GM21717 (cell line): Measurements from ENCODE around the gene MSLN.
"Not testable (repeated sequence)": the region's sequence is repeated elsewhere in the genome, so short reads cannot be mapped to it uniquely, and the experiment has no call there.

Source experiments
- ATAC-seq: cut with Tn5 transposase; IDR thresholded peaks from one replicate; pipeline ENCODE4 v1.9.1; 2021; ENCODE audit warnings: mild to moderate bottlenecking, moderate library complexity; ENCODE audit not compliant: unreplicated experiment

MSLN gene

DNA sequence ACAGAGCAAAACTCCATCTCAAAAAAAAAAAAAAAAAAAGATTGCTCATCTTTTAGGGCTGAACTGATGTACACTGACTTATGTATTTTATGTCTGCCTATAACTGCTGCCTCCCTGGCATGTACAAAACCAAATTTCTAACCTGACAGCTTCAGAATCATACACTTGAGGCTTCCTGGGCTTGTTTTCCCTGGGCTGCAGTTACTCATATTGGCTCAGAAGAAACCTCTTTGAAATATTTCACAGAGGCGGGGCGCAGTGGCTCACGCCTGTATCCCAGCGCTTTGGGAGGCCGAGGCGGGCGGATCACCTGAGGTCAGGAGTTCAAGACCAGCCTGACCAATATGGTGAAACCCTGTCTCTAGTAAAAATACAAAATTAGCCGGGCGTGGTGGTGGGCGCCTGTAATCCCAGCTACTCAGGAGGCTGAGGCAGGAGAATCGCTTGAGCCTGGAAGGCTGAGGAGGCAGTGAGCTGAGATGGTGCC is 6.4 kb upstream of the MSLN start:
- ATAC-seq = not testable (repeated sequence)

DNA sequence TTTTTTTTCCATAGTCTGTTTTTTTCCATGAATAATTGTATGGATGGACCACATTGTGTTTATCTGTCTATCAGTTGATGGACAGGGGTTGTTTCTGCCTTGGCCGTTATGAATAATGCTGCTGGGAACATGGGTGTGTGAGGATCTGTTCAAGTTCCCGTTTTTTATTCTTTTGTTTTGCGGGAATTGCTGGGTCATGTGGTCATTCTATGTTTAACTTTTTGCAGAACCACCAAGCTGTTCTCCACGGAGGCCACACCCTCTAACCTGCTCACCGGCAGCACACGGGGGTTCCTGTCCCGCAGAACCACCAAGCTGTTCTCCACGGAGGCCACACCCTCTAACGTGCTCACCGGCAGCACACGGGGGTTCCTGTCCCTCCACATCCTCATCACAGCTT is 5.9 kb upstream of the MSLN start:
- ATAC-seq = no peak

DNA sequence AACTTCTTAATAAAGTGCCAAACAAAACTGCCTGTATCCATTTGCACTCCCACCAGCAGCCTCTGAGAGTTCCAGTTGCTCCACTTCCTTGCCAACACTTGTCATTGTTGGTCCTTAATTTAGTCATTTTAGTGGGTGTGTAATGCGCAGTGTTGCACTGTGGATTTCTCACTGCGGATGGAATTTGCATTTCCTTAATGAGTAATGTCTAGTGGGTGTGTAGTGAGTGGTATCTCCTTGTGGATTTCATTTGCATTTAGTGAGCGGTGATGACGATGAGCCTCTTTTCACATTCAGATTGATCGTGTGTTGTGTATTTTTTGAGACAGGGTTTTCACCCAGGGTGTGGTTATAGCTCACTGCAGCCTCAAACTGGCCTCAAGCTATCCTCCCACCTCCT is 4.1 kb upstream of the MSLN start:
- ATAC-seq = no peak

DNA sequence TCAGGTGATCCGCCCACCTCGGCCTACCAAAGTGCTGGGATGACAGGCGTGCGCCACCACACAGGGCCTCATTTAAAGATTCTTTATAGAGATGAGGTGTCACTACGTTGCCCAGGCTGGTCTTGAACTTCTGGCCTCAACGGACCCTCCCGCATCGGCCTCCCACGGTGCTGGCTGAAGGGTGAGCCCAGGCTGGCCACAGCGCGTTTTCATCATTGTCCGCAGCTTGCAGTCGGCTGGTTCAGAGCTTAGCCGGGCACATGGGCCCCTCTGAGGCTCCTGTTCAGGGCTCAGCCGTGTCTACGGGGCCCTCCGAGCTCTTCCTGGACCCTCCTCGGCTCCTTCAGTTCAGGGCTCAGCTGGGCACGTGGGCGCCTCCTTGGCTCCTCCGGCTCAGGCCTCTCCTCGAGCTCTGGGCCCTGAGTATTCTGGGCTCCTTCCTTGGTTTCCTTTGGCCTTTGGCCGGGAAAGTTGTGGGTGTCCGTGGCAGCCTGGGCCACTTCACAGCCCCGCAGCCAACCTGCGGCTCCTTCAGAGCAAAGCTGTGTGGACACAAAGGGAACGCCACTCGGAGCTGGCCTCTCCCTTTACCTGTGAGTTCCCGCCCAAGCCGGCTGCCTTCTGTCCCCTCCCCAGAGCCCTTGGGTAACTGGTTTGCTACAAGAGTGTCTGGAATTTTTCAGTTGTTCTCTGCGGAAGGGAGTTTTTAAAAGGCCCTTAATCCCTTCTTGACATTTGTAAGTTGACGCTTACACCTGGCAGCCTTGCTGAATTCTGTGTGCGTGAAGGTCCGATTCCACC is 1.2 kb upstream of the MSLN start:
- ATAC-seq = no peak

DNA sequence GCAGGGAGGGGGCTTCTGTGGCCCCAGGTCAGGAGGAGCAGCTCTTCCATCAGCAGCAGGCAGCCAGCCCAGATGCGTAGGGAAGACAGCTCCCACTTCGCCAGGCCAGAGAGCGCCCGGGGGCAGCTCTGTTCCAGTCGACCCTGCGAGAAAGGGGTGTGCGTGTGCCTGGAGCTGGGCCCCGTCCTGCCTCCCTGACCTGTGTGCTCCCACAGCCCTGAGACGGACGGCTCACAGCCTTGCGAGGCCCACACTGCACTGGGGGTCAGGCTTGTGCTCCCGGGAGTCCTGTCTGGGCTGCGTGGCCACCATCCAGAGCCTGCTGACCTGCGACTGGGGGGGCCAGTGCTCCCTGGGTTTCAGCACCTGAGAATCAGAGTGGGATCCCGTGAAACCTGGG is 469 bp upstream of the MSLN start:
- ATAC-seq = no peak

DNA sequence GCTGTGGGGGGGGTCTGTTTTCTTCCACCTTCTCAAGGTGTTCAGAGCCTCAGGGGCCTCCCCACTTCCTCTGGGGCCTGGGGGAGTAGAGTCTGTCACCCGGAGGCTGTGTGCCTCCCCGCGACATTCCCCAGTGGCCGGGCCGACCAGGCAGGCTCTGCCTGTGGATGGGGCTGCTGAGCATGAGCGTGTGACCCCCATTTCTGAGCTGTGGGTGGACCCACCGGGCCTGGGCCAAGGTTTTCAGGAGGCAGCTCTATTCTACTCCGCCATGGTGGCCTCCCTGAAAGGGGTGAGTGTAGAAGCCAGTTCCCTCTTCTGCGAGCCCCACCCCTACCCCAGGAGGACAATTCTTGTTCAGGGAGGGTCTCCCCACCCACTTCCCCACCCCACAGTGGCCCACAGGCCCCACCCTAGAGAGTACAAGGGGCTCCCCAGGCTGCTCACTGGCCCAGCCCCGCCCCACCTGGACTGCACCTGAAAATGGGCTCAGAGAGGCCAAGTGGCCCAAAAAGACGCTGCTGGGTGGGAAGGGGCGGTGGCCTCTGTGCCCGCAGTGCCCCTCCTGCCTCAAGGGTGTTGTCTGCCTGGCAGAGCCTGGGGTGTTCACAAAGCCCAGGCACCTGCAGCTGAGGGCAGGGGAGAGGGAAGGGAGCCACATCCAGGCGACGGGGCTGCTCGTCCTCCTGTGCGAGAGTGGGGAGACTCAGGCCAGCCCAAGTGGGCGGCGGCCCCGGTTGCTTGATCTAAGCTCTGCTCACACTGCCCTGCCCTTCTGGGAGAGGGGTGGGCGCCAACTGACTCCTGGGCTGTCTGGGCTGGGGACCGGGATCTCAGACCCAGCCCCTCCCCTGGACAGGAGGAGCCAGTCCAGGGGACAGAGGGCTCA is 1.3 kb downstream of the MSLN start:
- no peak for ATAC-seq

DNA sequence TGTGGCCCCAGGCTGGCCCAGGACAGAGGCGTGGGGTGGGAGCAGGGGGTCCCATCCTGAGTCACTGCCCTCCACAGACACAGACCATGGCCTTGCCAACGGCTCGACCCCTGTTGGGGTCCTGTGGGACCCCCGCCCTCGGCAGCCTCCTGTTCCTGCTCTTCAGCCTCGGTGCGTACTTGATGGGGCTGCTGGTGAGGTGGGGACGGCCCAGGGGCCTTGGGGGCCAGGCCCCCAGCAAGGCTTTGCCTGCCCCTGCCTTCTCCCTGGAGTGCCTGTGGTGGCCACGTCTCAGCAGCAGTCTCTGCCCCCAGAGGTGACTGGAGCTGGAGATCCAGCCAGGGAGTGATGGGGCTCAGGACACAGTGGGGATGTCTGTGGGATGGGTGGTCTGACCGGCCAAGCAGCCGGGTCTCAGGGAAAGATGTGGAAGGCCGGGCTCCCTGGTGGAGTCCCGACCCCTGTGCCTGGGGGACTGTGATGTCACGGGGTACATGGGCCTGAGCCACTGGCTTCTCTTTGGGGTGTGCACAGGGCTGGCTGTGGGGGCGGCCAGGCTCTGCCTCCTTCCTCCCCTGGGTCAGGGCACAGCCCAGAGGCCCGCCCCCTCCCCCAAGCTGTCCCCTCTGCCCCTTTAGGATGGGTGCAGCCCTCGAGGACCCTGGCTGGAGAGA is 2.2 kb downstream of the MSLN start:
- no peak for ATAC-seq

DNA sequence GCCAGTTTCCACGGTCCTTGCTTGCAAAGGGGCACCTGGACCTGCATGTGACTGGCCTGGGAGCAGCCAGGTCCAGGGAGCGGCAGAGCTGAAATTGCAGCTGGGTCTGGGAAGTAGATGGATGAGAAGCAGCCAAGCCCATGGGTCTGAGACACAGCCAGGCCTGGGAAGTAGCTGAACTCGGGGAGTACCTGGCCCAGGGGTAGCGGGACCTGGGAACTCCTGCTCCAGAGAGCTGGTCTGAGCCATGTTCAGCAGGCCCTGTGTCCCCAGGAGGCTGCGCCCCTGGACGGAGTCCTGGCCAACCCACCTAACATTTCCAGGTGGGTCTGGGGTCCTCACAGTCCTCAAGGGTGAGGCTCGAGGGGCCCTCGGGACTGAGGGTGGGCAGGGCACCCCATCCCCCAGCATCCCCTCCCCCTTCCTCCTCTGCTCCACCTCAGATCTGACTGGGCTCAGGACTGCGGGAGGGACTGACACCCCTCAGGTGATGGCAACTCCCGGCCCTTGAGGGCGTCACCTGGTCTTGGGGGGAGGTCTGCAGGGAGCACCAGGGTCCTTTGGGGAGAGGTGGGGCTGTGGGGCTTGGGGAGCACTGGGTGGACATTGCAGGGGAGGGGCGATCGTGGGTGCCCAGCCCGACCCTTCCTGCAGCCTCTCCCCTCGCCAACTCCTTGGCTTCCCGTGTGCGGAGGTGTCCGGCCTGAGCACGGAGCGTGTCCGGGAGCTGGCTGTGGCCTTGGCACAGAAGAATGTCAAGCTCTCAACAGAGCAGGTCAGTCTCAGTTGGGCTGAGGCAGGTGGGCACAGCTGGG is 3.0 kb downstream of the MSLN start:
- no peak for ATAC-seq

DNA sequence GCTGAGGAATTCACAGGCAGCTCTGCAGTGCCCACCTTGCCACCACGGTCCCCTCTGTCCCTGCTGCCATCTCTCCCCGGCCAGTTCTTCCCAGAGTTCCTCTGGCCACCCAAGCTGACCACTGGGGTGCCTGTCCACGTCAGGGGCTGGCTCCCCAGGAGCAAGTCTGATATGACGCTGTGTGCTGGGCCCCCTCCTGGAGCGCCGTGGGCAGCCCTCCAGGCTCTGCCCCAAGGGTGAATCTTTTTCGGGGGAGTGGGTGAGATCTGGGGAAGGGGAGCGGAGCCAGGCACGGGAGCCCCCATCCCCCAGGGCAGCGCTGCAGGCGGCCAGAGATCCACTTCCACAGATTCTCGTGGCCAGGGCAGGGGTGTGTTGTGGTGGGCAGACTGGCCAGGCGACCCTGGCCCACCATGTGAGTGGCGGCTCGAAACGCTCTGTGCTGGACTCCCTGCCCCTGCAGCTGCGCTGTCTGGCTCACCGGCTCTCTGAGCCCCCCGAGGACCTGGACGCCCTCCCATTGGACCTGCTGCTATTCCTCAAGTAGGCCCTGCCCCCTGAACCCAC is 3.7 kb downstream of the MSLN start:
- ATAC-seq = no peak

DNA sequence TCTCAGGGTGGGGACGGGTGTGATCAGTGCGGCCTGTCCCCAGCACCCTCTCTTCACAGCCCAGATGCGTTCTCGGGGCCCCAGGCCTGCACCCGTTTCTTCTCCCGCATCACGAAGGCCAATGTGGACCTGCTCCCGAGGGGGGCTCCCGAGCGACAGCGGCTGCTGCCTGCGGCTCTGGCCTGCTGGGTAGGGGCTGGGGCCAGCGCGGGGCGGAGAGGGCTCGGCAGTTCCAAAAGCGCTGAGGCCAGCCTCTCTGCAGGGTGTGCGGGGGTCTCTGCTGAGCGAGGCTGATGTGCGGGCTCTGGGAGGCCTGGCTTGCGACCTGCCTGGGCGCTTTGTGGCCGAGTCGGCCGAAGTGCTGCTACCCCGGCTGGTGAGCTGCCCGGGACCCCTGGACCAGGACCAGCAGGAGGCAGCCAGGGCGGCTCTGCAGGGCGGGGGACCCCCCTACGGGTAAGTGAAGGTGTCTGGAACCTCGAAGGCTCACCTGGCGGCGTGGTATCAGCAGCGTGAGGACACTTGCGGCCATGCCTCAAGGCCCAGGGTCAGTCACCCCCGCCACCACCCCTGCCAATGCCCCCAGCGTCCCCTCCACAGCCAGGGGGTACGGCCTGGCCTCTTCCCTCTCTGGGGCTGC is 4.4 kb downstream of the MSLN start:
- ATAC-seq = no peak

DNA sequence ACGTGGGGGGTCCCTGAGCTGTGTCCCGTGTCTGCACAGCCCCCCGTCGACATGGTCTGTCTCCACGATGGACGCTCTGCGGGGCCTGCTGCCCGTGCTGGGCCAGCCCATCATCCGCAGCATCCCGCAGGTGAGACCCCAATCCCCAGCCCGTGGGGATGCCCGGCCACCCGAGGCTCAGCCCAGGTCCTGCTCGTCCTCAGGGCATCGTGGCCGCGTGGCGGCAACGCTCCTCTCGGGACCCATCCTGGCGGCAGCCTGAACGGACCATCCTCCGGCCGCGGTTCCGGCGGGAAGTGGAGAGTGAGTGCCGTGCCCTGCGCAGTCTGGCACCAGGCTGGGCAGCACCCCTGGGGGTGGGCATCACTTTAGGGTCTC is 4.9 kb downstream of the MSLN start:
- no peak for ATAC-seq

DNA sequence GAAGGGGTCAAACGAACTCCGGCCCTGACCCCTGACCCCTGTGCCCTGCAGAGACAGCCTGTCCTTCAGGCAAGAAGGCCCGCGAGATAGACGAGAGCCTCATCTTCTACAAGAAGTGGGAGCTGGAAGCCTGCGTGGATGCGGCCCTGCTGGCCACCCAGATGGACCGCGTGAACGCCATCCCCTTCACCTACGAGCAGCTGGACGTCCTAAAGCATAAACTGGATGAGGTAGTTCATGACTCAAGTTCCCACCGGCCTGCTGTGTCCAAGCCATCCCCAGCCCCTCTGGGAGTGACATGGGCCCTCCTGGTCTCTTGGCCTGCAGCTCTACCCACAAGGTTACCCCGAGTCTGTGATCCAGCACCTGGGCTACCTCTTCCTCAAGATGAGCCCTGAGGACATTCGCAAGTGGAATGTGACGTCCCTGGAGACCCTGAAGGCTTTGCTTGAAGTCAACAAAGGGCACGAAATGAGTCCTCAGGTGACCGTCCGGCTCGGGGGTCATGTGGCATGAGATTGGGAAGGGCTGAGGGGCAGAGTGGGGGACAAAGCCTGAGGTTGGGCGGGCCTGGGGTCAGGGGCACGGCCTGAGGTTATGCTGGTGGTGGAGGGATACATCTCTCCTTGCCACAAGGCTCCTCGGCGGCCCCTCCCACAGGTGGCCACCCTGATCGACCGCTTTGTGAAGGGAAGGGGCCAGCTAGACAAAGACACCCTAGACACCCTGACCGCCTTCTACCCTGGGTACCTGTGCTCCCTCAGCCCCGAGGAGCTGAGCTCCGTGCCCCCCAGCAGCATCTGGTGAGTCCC is 5.7 kb downstream of the MSLN start:
- no peak for ATAC-seq

DNA sequence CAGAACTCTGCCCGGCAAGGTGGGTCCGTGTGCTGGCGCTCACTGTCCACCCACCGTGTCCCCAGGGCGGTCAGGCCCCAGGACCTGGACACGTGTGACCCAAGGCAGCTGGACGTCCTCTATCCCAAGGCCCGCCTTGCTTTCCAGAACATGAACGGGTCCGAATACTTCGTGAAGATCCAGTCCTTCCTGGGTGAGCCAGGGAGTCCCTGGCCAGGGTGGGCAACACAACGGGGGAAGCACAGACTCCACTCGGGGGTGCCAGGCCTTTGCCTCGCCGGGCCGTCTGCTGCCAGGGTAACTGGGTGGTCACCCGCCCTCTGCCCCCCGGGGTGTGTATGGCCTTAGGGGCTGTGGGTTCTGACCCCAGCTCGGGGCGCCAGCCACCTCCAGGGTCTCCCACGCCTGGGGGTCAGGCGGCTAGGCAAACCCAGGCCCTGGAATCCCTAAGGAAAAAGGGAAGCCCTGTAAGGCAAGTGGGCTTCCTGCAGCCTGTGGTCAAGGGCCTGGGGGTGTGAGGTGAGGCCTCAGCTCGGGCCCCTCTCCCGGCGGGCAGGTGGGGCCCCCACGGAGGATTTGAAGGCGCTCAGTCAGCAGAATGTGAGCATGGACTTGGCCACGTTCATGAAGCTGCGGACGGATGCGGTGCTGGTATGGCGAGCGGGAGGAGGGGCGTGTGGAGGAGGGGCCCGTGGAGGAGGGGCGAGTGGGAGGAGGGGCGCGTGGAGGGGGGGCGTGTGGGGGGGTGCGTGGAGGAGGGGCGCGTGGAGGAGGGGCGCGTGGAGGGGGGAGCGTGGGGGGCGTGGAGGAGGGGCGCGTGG is 6.5 kb downstream of the MSLN start:
- ATAC-seq = no peak

DNA sequence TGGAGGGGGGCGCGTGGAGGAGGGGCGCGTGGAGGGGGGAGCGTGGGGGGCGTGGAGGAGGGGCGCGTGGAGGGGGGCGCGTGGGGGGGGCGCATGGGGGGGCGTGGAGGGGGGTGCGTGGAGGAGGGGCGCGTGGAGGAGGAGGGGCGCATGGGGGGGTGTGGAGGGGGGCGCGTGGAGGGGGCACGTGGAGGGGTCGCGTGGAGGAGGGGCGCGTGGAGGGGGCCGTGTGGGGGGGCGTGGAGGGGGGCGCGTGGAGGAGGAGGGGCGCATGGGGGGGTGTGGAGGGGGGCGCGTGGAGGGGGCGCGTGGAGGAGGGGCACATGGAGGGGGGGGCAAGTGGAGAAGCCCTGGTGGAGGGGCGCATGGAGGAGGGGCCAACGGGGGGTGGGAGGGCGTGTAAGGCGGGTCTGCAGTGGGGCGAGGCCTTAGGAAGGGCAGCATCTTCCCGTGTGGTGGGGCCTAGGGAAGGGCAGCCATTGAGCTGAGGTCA is 7.3 kb downstream of the MSLN start:
- ATAC-seq = no peak

DNA sequence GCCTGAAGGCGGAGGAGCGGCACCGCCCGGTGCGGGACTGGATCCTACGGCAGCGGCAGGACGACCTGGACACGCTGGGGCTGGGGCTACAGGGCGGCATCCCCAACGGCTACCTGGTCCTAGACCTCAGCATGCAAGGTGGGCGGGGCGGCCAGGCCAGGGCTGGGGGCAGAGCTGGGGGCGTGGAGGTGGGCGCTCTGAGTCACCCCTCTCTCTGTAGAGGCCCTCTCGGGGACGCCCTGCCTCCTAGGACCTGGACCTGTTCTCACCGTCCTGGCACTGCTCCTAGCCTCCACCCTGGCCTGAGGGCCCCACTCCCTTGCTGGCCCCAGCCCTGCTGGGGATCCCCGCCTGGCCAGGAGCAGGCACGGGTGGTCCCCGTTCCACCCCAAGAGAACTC is 7.9 kb downstream of the MSLN start:
- ATAC-seq = no peak

DNA sequence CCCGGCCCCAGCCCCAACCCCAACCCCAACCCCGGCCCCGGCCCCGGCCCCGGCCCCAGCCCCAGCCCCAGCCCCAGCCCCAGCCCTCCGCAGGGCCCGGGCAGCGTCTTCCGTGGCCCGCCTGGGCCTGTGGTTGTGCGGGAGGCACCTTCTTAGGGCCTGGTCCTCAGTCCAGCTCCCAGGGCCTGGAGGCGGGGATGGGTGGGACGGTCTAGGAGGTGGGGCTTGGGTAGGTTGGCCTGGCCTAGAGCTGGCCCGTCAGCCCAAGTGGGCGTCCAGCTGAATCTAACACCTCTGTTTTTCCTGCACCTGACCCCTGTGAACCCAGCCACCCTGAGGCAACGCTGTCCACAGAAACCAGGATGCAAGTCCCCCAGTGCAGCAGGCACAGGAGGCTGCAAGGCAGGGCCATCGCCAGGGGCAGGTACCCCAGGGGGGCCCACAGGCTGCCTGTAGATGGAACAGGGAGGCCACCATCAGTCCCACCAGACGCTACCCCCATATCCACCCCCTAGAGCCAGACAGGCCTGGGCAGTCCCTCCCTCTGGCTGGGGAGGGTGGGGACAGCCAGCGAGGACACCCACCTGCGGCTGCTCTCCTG is 8.8 kb downstream of the MSLN start:
- ATAC-seq = no peak

DNA sequence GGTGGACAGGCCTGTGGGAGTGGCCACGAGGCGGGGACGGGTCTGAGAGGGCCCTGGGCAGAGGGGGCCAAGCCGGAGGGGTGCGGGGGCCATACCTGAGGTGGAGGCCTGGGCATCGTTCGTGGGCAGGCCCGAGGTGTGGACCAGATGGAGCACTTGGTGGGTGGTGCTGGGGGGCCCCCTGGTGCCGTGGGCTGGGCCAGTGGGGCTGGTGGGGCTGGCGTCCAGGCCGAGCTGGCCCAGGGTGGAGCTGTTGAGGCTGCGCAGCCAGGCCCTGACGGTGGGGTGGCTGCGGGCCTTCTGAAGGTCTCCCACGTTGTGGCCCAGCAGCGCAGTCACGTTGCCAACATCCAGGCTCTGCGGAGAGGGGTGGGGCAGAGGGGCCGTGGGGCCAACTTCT is 9.4 kb downstream of the MSLN start:
- ATAC-seq = no peak

DNA sequence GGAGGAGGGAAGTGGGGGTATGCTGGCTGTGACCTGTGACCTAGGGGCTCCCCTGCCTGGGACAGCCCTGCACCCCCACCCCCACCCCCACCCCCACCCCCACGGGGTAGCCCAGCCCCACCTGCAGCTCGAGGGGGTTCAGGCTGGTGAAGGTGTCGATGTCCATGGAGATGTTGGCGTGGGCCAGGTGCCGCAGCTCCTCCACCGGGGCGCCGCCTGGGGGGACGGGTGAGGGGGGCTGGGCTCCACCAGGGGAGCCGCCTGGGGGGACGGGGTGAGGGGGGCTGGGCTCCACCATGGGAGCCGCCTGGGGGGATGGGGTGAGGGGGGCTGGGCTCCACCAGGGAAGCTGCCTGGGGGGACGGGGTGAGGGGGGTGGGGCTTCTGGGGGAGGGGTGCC is 9.9 kb downstream of the MSLN start:
- no peak for ATAC-seq
